Caco-2 (cell line): ENCODE measurements around the gene RAB1B. TPM values are rescaled to one million over a fixed set of nuclear protein-coding genes. Genes with fewer than 3 reads are reported as not detected.
A peak's percentile ranks its signal among the peaks of the same experiment; 100 is the strongest.

Source experiments
- BruUV-seq: library from RNA; stranded (reverse); fragments of 400-500 nt; replicated peaks from 2 replicates; lab custom pipeline; 2021; lab: Mats Ljungman, UMichigan
- CTCF ChIA-PET: fragments of 300-600 bp; sonication (Branson Sonifier 250); formaldehyde crosslinking; loops from one replicate; lab custom pipeline; 2022; ENCODE audit warnings: antibody characterized with exemption; lab: Charles Lee
- POLR2A ChIA-PET: fragments of 300-600 bp; sonication (Branson Sonifier 250); formaldehyde crosslinking; loops from one replicate; lab custom pipeline; 2022; ENCODE audit warnings: antibody characterized with exemption; lab: Charles Lee
- DNase-seq, 2 experiments: peaks; one replicate each; pipeline versions ENCODE4 v3.0.0 to v3.0.0-alpha.2; 2020 to 2022
- H3K27me3 ChIP-seq: replicated peaks from 2 replicates; pipeline ENCODE4 v1.6.0; 2011; ENCODE audit warnings: low read length; ENCODE audit not compliant: control insufficient read depth, insufficient read depth
- H3K36me3 ChIP-seq: 2 replicates; pipeline ENCODE4 v1.5.1; 2011; ENCODE audit warnings: low read length; ENCODE audit not compliant: control insufficient read depth, insufficient read depth
- H3K4me1 ChIP-seq: fragments of 250-450 bp; sonication (Bioruptor Pico); 2 replicates; pipeline ENCODE4 v1.5.1; 2020; ENCODE audit warnings: mild to moderate bottlenecking
- H3K4me3 ChIP-seq: 2 replicates; pipeline ENCODE4 v1.5.1; 2011; ENCODE audit warnings: low read depth, mild to moderate bottlenecking, control low read depth, low read length
- H3K9me3 ChIP-seq: fragments of 250-450 bp; sonication (Bioruptor Pico); 2 replicates; pipeline ENCODE4 v1.5.1; 2020; ENCODE audit warnings: mild to moderate bottlenecking, moderate library complexity
- H3K27ac Mint-ChIP-seq: one replicate; pipeline ENCODE4 v1.8.0; 2022; ENCODE audit warnings: mixed read lengths; ENCODE audit not compliant: unreplicated experiment
- H3K27me3 Mint-ChIP-seq: one replicate; pipeline ENCODE4 v1.8.0; 2022; ENCODE audit warnings: mixed read lengths; ENCODE audit not compliant: insufficient read depth, unreplicated experiment
- H3K36me3 Mint-ChIP-seq: one replicate; pipeline ENCODE4 v1.8.0; 2022; ENCODE audit warnings: mild to moderate bottlenecking, mixed read lengths; ENCODE audit not compliant: insufficient read depth, unreplicated experiment
- H3K4me1 Mint-ChIP-seq: one replicate; pipeline ENCODE4 v1.8.0; 2022; ENCODE audit warnings: low read depth, mixed read lengths; ENCODE audit not compliant: unreplicated experiment
- H3K4me3 Mint-ChIP-seq: one replicate; pipeline ENCODE4 v1.8.0; 2022; ENCODE audit warnings: mild to moderate bottlenecking, moderate library complexity, mixed read lengths; ENCODE audit not compliant: unreplicated experiment
- H3K9me3 Mint-ChIP-seq: one replicate; pipeline ENCODE4 v1.8.0; 2022; ENCODE audit warnings: mixed read lengths; ENCODE audit not compliant: unreplicated experiment
- intact Hi-C: fragments of 100-400 bp; cut with micrococcal nuclease; formaldehyde crosslinking; loops from one replicate; pipeline ENCODE4 v1.10.0; 2022; ENCODE audit not compliant: unreplicated experiment
- total RNA-seq: library from RNA; stranded (reverse); gene quantifications from 2 replicates; pipeline ENCODE4 v1.2.3, GENCODE V29; 2022
- TF ChIP-seq, protein P1 (sequence below), 2 experiments: fragments of 200-600 bp in 1 of 2; IDR thresholded peaks; 1 replicate in 1 of 2; 2 replicates in 1 of 2; pipeline versions ENCODE4 v1.5.1 to v1.8.0; 2011 to 2022; ENCODE audit warnings: antibody characterized with exemption in 1 of 2, control low read depth in 1 of 2, inconsistent platforms in 1 of 2, low read depth in 1 of 2, low read length in 1 of 2, mild to moderate bottlenecking in 1 of 2, moderate library complexity in 1 of 2; ENCODE audit not compliant: insufficient read depth in 1 of 2, severe bottlenecking in 1 of 2, unreplicated experiment in 1 of 2

Gene RAB1B
- total RNA-seq, 1 experiment from 2014 or later, result 132 TPM

DNA sequence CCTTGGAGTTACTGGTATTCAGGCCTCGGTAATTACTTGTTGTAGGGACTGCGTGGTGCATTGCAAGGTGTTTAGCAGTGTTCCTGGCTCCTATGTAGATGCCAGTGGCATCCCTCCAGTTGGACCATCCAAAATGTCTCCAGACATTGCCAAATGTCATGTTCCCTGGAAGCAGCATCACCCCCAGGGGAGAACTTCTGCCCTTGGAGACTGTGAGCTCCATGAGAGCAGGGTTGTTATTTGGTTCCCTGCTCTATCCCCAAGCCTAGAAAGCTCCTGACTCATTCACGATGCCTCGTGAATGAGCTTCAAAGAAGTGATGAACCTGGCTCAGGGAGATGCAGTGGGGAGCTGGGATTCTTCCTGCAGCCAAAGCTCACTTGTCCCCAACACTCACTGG, 53.2 kb downstream of the RAB1B start:
- Mint-ChIP-seq H3K4me3 (no peak overlapping the region), H3K27me3 (no peaks in the 10 kb centered on the region), H3K36me3 (no peaks in the 10 kb centered on the region), H3K27ac (no peak overlapping the region), H3K4me1 (peaks cover 25% of the 10 kb centered on the region), H3K9me3 (peaks cover 15% of the 10 kb centered on the region)
- TF ChIP-seq, protein P1, sequence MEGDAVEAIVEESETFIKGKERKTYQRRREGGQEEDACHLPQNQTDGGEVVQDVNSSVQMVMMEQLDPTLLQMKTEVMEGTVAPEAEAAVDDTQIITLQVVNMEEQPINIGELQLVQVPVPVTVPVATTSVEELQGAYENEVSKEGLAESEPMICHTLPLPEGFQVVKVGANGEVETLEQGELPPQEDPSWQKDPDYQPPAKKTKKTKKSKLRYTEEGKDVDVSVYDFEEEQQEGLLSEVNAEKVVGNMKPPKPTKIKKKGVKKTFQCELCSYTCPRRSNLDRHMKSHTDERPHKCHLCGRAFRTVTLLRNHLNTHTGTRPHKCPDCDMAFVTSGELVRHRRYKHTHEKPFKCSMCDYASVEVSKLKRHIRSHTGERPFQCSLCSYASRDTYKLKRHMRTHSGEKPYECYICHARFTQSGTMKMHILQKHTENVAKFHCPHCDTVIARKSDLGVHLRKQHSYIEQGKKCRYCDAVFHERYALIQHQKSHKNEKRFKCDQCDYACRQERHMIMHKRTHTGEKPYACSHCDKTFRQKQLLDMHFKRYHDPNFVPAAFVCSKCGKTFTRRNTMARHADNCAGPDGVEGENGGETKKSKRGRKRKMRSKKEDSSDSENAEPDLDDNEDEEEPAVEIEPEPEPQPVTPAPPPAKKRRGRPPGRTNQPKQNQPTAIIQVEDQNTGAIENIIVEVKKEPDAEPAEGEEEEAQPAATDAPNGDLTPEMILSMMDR (IDR thresholded peaks at IDR 0.05; ENCODE audit: insufficient read depth in 1 of 2, low read depth in 1 of 2, low read length in 1 of 2, severe bottlenecking in 1 of 2, unreplicated experiment in 1 of 2), result no peak
- Histone ChIP-seq H3K9me3 (peaks cover 12% of the 10 kb centered on the region; the same call in 1 of the 2 replicates), H3K27me3 (no peaks in the 10 kb centered on the region), H3K4me3 (no peak overlapping the region), H3K4me1 (peaks cover 44% of the 10 kb centered on the region), H3K36me3 (no peaks in the 10 kb centered on the region)
- BruUV-seq, result no TSS peak
- intact Hi-C loops, result no loop called here
- ChIA-PET POLR2A (interaction anchor here (0.5 kb wide), 1 partner anchor 145 kb away, joined by 6 read pairs; no protein-coding TSS in a partner anchor), CTCF (interaction anchor here (1.9 kb wide), 1 partner anchor 9 kb away, joined by 15 read pairs; no protein-coding TSS in a partner anchor)
- no peak for DNase-seq

DNA sequence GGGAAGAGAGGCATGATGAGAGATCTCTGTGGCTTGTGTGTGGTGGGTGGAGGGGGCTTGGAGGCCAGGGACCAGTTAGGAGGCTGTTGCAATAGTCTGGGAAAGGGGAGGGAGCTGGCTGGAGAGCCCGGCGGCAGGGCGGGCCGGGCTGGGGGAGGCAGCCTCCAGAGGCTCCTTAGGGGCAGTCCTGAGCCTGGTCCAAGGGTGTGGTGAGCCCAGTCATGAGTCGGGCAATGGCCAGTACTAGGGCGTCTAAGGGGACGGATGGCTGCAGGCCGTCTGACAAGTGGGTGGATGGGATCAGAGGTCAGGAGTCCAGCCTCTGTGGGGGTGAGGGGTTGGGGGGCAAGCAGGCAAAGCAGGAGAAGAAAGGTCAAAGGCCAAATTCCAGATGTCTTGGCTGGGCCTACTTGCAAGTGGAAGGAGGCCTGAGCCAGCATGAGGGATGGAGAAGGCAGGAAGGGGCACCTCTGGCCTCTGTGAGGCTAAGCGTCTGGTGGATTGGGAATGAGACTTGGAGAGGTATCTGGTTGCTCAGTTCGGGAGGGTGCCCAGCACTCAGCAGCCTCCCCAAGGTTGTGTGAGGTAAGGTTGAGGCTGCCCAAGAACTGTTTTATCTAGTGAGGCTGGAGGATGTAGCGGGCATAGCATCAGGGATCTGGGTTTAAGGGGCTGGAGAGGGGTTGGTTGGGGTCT, 54.4 kb downstream of the RAB1B start:
- Histone ChIP-seq H3K27me3 (no peaks in the 10 kb centered on the region), H3K4me3 (no peak overlapping the region), H3K36me3 (no peaks in the 10 kb centered on the region), H3K4me1 (peaks cover 50% of the 10 kb centered on the region), H3K9me3 (peaks cover 12% of the 10 kb centered on the region; the same call in 1 of the 2 replicates)
- H3K9me3 Mint-ChIP-seq, result peaks cover 15% of the 10 kb centered on the region
- no peaks in the 10 kb centered on the region for H3K27me3 Mint-ChIP-seq
- H3K27ac Mint-ChIP-seq, result peak overlapping the region; percentile 29
- H3K36me3 Mint-ChIP-seq, result no peaks in the 10 kb centered on the region
- POLR2A ChIA-PET, result no interaction called here
- H3K4me1 Mint-ChIP-seq, result peaks cover 34% of the 10 kb centered on the region
- no TSS peak for BruUV-seq
- TF ChIP-seq, protein P1 (IDR thresholded peaks at IDR 0.05; ENCODE audit: insufficient read depth in 1 of 2, low read depth in 1 of 2, low read length in 1 of 2, severe bottlenecking in 1 of 2, unreplicated experiment in 1 of 2), result no peak
- H3K4me3 Mint-ChIP-seq, result no peak overlapping the region
- intact Hi-C loops, result no loop called here
- peak in 1 of 2 experiments; percentile 50 for DNase-seq
- CTCF ChIA-PET, result interaction anchor here (1.9 kb wide), 1 partner anchor 10 kb away, joined by 15 read pairs; no protein-coding TSS in a partner anchor

DNA sequence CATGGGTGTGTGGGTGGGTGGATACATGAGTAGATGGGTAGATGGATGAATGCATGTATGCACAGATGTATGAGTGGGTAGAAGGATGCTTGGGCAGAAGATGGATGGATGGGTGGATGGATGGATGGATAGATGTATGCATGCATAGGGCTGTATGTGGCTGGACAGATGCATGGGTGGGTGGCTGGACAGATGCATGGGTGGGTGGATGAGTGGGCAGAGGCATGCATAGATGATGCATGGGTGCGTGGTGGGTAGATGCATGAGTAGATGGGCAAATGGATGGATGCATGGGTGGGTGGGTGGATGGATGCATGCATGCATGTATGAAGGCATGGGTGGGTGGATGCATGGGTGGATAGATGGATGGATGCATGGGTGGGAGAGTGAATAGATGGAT, 55.2 kb downstream of the RAB1B start:
- CTCF ChIA-PET, result interaction anchor here (0.7 kb wide), 1 partner anchor 11 kb away, joined by 4 read pairs; no protein-coding TSS in a partner anchor
- Mint-ChIP-seq H3K27ac (no peak overlapping the region), H3K27me3 (no peaks in the 10 kb centered on the region), H3K4me3 (no peak overlapping the region), H3K36me3 (no peaks in the 10 kb centered on the region), H3K9me3 (peaks cover 13% of the 10 kb centered on the region), H3K4me1 (peaks cover 36% of the 10 kb centered on the region)
- POLR2A ChIA-PET, result no interaction called here
- DNase-seq, result no peak
- H3K4me3 ChIP-seq, result no peak overlapping the region
- no peaks in the 10 kb centered on the region for H3K27me3 ChIP-seq
- H3K4me1 ChIP-seq, result peaks cover 50% of the 10 kb centered on the region
- H3K9me3 ChIP-seq, result peaks cover 12% of the 10 kb centered on the region; the same call in 1 of the 2 replicates
- intact Hi-C loops, result no loop called here
- TF ChIP-seq, protein P1 (IDR thresholded peaks at IDR 0.05; ENCODE audit: insufficient read depth in 1 of 2, low read depth in 1 of 2, low read length in 1 of 2, severe bottlenecking in 1 of 2, unreplicated experiment in 1 of 2), result no peak
- no peaks in the 10 kb centered on the region for H3K36me3 ChIP-seq
- BruUV-seq, result no TSS peak
